ENCODE measurements around the gene ATRIP.

ATRIP gene

DNA sequence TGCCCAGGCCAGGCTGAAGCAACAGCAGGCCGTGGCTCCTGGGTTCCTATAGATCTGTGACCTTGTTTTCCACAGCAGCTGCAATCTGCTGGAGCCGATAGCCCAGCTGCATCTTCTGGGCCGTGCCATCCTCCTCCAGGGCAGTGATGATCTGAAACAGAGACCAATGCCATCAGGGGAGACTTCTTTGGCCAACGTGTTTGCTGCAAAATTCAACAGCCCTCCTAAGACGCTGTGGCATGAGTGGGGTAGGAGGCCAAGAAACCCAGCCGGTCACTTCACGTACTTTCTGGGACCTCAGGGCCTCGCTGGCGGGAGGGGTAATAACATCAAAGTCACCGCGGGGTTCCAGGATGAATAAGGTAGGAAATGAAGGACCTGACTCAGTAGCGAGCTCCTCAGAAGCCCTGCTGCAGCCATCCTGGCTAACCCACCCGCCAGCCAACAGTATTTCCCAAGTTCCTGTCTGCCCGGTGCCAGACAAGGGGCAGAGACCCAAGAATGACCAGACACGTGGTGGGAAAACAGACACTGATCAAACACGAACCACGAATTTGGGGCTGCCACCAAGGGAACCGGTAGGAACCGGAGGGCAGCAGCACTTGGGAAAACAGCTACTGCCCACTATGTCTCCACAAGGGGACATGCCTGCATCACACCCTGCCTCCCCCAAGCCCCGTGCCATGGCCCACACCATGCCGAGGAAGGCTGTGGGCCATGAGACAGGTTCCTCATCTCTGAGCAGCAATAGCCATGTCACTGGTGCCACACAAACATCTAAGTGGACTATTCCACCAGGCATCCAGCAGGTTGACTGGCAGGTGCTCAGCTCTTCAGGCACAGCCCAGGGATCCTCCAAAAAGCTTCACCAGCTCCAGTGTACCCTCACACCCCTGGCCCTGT, 41.8 kb upstream of the ATRIP start:
- no peak overlapping the region for H3K9ac ChIP-seq (ENCODE audit: low read depth, low read length)
- H3K27me3 ChIP-seq (ENCODE audit: control insufficient read depth, insufficient read depth, low read length): no peaks in the 10 kb centered on the region
- no peak overlapping the region for H3K27ac ChIP-seq (ENCODE audit: low read depth, low read length)
- H3K9me3 ChIP-seq (ENCODE audit: control insufficient read depth, insufficient read depth, low read length): no peaks in the 10 kb centered on the region
- H3K4me1 ChIP-seq (ENCODE audit: control insufficient read depth, insufficient read depth, low read length): no peaks in the 10 kb centered on the region
- H3K4me3 ChIP-seq (ENCODE audit: low read depth, low read length): no peak overlapping the region
- peaks cover 81% of the 10 kb centered on the region for H3K36me3 ChIP-seq (ENCODE audit: control insufficient read depth, insufficient read depth, low read length)

DNA sequence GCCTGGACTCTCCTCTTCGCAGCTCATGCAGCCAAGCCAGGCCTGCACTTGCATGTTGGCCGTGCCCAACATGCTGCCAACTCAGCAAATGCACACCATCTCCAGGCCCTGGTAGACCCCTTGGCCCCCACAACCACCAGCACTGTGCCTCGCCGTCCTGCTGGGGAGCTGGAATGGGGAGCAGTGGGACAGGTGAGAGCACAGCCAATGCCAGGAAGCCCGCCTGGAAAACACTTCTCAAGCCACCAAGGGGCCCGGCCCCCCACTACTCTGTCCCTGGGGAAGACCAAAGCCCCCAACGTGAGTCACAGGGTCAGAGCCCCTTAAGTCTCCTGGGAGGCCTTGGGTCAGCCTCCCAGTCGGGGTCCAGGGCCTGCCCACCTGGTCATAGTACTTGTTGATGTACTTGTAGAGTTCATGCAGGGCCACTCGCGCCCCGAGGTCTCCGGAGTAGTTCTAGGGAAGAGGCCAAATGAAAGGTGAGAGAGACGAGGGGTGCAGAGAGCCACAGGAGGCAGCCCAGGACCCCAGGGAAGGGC, 41.1 kb upstream of the ATRIP start:
- Histone ChIP-seq H3K36me3 (ENCODE audit: control insufficient read depth, insufficient read depth, low read length) (peaks cover 88% of the 10 kb centered on the region), H3K4me1 (ENCODE audit: control insufficient read depth, insufficient read depth, low read length) (no peaks in the 10 kb centered on the region), H3K9ac (ENCODE audit: low read depth, low read length) (no peak overlapping the region), H3K4me3 (ENCODE audit: low read depth, low read length) (no peak overlapping the region), H3K27ac (ENCODE audit: low read depth, low read length) (no peak overlapping the region), H3K27me3 (ENCODE audit: control insufficient read depth, insufficient read depth, low read length) (no peaks in the 10 kb centered on the region), H3K9me3 (ENCODE audit: control insufficient read depth, insufficient read depth, low read length) (no peaks in the 10 kb centered on the region)

DNA sequence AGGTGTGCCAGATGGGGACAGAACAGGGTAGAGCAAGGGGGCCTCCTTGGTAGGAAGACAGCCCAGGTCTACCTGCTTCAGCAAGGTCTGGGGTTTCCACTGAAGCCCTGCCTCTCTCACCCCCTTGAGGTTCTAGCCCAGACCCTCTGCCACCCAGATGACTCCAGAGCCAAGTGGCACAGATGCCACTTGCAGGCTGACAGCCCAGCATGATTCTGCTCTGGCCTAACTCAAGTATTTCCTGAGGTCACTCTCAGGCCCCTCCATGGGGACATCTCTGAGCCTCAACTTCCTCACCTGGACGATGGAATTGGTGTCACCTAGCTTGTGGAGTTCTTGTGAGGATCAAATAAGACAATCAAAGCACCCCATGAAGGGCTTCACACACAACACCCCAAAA, 40.6 kb upstream of the ATRIP start:
- Histone ChIP-seq H3K9ac (ENCODE audit: low read depth, low read length) (no peak overlapping the region), H3K27me3 (ENCODE audit: control insufficient read depth, insufficient read depth, low read length) (no peaks in the 10 kb centered on the region), H3K4me3 (ENCODE audit: low read depth, low read length) (no peak overlapping the region), H3K36me3 (ENCODE audit: control insufficient read depth, insufficient read depth, low read length) (peaks cover 93% of the 10 kb centered on the region), H3K27ac (ENCODE audit: low read depth, low read length) (no peak overlapping the region), H3K4me1 (ENCODE audit: control insufficient read depth, insufficient read depth, low read length) (no peaks in the 10 kb centered on the region), H3K9me3 (ENCODE audit: control insufficient read depth, insufficient read depth, low read length) (no peaks in the 10 kb centered on the region)

- Histone ChIP-seq H3K4me3 (ENCODE audit: low read depth, low read length) (no peak overlapping the region), H3K36me3 (ENCODE audit: control insufficient read depth, insufficient read depth, low read length) (peaks cover 98% of the 10 kb centered on the region), H3K9ac (ENCODE audit: low read depth, low read length) (no peak overlapping the region), H3K4me1 (ENCODE audit: control insufficient read depth, insufficient read depth, low read length) (no peaks in the 10 kb centered on the region), H3K9me3 (ENCODE audit: control insufficient read depth, insufficient read depth, low read length) (no peaks in the 10 kb centered on the region), H3K27ac (ENCODE audit: low read depth, low read length) (no peak overlapping the region), H3K27me3 (ENCODE audit: control insufficient read depth, insufficient read depth, low read length) (no peaks in the 10 kb centered on the region)
Observed at GRCh38 chr3:48406443-48407431, 39.8 kb upstream of the ATRIP start.

- H3K4me3 ChIP-seq (ENCODE audit: low read depth, low read length): no peak overlapping the region
- no peaks in the 10 kb centered on the region for H3K4me1 ChIP-seq (ENCODE audit: control insufficient read depth, insufficient read depth, low read length)
- H3K9ac ChIP-seq (ENCODE audit: low read depth, low read length): no peak overlapping the region
- H3K9me3 ChIP-seq (ENCODE audit: control insufficient read depth, insufficient read depth, low read length): no peaks in the 10 kb centered on the region
- no peaks in the 10 kb centered on the region for H3K27me3 ChIP-seq (ENCODE audit: control insufficient read depth, insufficient read depth, low read length)
- peaks cover 98% of the 10 kb centered on the region for H3K36me3 ChIP-seq (ENCODE audit: control insufficient read depth, insufficient read depth, low read length)
- H3K27ac ChIP-seq (ENCODE audit: low read depth, low read length): no peak overlapping the region
Observed at GRCh38 chr3:48407542-48408099, 38.9 kb upstream of the ATRIP start.

GRCh38 chr3:48408823-48409281, 37.7 kb upstream of the ATRIP start:
- no peaks in the 10 kb centered on the region for H3K4me1 ChIP-seq (ENCODE audit: control insufficient read depth, insufficient read depth, low read length)
- no peak overlapping the region for H3K4me3 ChIP-seq (ENCODE audit: low read depth, low read length)
- H3K36me3 ChIP-seq (ENCODE audit: control insufficient read depth, insufficient read depth, low read length): peaks cover 98% of the 10 kb centered on the region
- H3K27ac ChIP-seq (ENCODE audit: low read depth, low read length): no peak overlapping the region
- no peaks in the 10 kb centered on the region for H3K9me3 ChIP-seq (ENCODE audit: control insufficient read depth, insufficient read depth, low read length)
- no peaks in the 10 kb centered on the region for H3K27me3 ChIP-seq (ENCODE audit: control insufficient read depth, insufficient read depth, low read length)
- H3K9ac ChIP-seq (ENCODE audit: low read depth, low read length): no peak overlapping the region

DNA sequence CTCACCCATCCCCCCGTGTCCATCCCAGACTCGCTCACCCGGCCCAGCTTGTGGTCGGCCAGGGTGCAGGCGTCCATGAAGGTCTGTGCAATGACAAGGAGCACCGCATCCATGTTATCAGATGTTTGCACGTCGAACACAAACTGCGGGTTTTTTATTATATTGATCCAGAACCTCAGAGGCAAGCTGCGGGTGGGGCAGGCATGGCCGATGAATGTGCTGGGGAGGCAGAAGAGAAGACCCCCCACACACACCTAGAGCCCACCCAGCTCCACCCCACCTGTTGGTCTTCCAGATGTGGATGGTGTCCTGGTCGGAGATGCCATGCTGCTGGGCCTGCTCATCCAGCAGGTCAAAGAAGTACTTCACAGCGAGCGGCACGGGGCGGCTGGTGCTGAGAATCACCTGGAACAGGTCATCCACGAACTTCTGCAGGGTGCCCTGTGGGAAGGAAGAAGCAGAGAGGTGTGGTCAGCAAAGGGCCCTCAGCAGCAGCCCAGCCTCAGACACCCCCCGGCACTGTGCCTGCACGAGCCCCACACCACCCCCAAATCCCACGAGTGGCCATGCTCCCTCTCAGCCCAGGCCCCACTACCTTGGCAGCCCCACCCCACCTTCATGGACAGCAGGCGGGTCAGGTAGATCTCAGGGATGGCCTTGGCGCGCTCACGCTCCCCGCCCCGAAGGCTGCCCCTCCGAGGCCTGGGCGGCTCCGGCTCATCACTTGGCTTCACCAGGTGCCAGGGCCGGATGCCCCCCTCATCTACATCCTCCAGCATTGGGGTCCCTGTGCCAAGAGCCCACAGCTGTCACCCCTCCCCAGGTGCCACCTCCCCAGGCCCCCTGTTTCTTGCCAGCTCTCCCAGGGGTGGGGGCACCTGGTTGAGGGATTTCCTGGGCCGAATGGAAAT, 37.0 kb upstream of the ATRIP start:
- Histone ChIP-seq H3K27me3 (ENCODE audit: control insufficient read depth, insufficient read depth, low read length) (no peaks in the 10 kb centered on the region), H3K36me3 (ENCODE audit: control insufficient read depth, insufficient read depth, low read length) (peaks cover 98% of the 10 kb centered on the region), H3K4me1 (ENCODE audit: control insufficient read depth, insufficient read depth, low read length) (no peaks in the 10 kb centered on the region), H3K27ac (ENCODE audit: low read depth, low read length) (no peak overlapping the region), H3K9me3 (ENCODE audit: control insufficient read depth, insufficient read depth, low read length) (no peaks in the 10 kb centered on the region), H3K9ac (ENCODE audit: low read depth, low read length) (no peak overlapping the region), H3K4me3 (ENCODE audit: low read depth, low read length) (no peak overlapping the region)

DNA sequence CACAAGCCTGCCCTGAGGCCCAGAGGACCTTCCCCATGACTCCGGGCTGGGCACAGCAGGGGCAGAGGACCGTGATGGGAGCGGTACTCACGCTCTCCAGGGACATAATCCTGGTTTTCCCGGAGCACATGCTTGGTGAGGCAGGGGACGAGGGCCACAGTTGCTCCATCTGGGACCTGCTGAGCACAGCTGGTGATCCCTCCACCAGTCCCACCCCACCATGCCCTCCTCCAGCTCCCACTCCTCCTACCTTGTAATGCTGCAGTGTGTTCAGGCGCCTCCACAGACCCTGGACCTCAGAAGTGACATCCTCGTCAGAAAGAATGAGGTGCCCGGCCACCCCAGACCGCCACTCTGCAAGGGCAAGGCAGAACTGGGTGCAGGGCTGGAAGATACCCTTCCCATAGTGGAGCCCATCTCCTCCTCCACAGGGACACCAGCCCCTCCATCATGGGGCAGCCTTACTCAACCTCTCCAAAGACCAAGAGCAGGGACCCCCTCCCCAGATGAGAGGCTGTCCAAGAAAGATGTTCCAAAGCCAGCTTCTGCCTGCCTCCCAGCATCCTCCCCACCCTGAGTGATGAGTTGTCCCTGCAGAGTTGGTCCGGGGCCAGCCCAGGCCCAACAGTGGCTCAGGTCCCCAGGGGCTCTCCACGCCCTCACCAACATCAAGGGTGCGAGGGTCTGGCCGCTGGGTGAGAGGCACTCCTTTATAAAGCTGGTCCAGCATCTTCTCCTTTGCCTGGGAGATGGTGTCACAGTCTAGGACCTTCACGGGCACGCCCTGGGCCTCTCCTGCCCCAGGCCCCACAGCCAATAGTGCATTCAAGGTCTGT, 36.1 kb upstream of the ATRIP start:
- no peaks in the 10 kb centered on the region for H3K9me3 ChIP-seq (ENCODE audit: control insufficient read depth, insufficient read depth, low read length)
- peaks cover 98% of the 10 kb centered on the region for H3K36me3 ChIP-seq (ENCODE audit: control insufficient read depth, insufficient read depth, low read length)
- no peak overlapping the region for H3K4me3 ChIP-seq (ENCODE audit: low read depth, low read length)
- H3K9ac ChIP-seq (ENCODE audit: low read depth, low read length): no peak overlapping the region
- no peaks in the 10 kb centered on the region for H3K4me1 ChIP-seq (ENCODE audit: control insufficient read depth, insufficient read depth, low read length)
- H3K27ac ChIP-seq (ENCODE audit: low read depth, low read length): no peak overlapping the region
- H3K27me3 ChIP-seq (ENCODE audit: control insufficient read depth, insufficient read depth, low read length): no peaks in the 10 kb centered on the region

DNA sequence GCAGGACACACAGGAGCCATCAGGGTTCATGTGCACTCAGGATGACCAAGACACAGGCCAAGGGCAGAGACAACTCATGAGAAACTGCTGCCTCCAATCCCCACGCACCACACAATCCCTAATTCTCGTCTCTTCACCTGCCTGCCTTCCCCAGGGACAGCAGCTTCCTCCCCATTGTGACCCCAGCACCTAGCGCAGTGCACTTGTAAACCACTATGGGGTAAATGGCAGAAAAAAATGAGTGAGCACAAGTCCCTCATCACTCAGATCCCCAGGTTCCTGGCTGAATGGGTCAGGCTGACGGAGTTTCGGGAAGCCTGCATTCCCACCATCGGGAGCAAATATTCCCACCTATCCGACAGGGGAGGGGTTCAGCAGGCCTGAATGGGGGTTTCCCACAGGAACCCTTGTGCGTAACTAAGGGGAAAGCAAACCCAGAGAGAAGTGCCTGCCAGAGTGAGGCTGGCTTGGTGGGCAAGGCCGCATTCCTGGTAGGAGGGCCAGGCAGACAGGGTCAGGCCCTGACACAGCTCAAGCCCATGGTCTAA, 35.4 kb upstream of the ATRIP start:
- H3K9ac ChIP-seq (ENCODE audit: low read depth, low read length): no peak overlapping the region
- peaks cover 98% of the 10 kb centered on the region for H3K36me3 ChIP-seq (ENCODE audit: control insufficient read depth, insufficient read depth, low read length)
- no peaks in the 10 kb centered on the region for H3K27me3 ChIP-seq (ENCODE audit: control insufficient read depth, insufficient read depth, low read length)
- no peak overlapping the region for H3K4me3 ChIP-seq (ENCODE audit: low read depth, low read length)
- no peaks in the 10 kb centered on the region for H3K4me1 ChIP-seq (ENCODE audit: control insufficient read depth, insufficient read depth, low read length)
- no peaks in the 10 kb centered on the region for H3K9me3 ChIP-seq (ENCODE audit: control insufficient read depth, insufficient read depth, low read length)
- H3K27ac ChIP-seq (ENCODE audit: low read depth, low read length): no peak overlapping the region

Data from HUES48 (cell line).